Measurements from ENCODE around the gene DST. TPM values are rescaled to one million over a fixed set of nuclear protein-coding genes. Genes with fewer than 3 reads are reported as not detected.
"Not testable (repeated sequence)": the region's sequence is repeated elsewhere in the genome, so short reads cannot be mapped to it uniquely, and the experiment has no call there.

The DST gene
- polyA plus RNA-seq, 2 donors: 57.2 to 59.3 TPM

DNA sequence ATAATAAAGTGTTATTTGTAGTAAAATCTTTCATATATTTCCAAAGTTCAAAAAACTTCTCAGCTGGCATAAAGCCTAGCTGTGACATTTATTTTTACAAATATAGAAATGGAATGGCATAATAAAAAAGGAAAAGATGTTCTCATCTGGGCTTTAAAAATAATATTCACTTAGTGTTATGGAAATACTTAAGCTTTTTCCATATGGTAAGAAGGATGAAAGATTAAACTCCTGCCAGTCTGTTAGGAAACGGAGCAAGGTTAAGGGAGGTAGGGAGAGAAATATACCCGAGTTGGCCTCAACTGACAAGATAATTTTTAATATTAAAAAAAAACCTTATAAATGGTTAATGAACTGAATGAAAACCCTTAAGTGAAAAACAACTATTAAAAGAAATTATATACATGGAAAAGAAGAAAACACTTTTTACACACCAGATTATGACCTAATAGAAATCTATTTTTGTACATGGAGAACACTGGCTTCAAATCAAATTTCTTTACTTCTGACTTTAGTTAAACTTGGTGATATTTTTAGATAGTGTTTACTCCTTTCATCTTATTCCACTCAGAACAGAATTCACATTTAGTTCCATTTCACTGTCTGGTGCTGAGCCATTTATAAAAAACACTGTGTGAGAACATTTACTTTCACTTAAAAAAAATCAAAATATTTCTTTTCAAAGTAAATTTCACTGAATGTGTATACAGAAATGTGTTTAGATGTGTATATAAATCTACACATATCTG, 137.0 kb downstream of the DST start:
- 31 to 54% methylated on average over 2 of the region's 2 CpGs for WGBS, 2 donors

DNA sequence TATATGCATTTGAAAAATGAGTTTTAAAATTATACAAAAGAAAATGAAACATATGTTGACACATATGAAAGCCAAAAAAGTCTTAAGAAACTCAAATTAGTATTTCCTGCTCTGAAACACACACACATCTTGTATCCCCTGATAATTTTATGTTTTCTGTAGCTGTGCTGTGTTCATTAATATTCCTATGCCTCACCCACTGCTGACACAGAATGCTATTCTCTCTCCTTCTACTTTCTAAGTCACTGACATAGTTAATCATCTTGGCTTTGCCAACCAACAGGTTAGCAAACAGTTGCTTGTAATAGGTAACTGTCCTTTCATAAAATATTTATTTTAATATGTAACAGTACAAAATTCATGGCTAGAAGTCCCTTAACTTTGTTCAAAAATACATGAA, 140.7 kb downstream of the DST start:
- Histone ChIP-seq H3K4me1 (ENCODE audit: control insufficient read depth in 2 of 2, insufficient read depth in 2 of 2, low read length in 1 of 2) (no peaks in the 10 kb centered on the region), H3K9me3 (ENCODE audit: control insufficient read depth in 2 of 2, insufficient read depth in 1 of 2, low read depth in 1 of 2, low read length in 1 of 2) (no peaks in the 10 kb centered on the region), H3K4me3 (ENCODE audit: low read depth in 1 of 2, low read length in 2 of 2) (no peak overlapping the region), H3K27ac (ENCODE audit: low read depth in 2 of 2, low read length in 1 of 2) (no peak overlapping the region), H3K36me3 (ENCODE audit: control insufficient read depth in 2 of 2, insufficient read depth in 2 of 2, low read length in 1 of 2) (no peaks in the 10 kb centered on the region), H3K27me3 (ENCODE audit: control insufficient read depth in 1 of 2, insufficient read depth in 2 of 2, low read length in 2 of 2) (no peaks in the 10 kb centered on the region)

More for the DNA sequence above, 137.0 kb downstream of the DST start:
- H3K9me3 ChIP-seq (ENCODE audit: control insufficient read depth in 2 of 2, insufficient read depth in 1 of 2, low read depth in 1 of 2, low read length in 1 of 2): no peaks in the 10 kb centered on the region
- no peaks in the 10 kb centered on the region for H3K36me3 ChIP-seq (ENCODE audit: control insufficient read depth in 2 of 2, insufficient read depth in 2 of 2, low read length in 1 of 2)
- H3K4me3 ChIP-seq (ENCODE audit: low read depth in 1 of 2, low read length in 2 of 2): no peak overlapping the region
- H3K4me1 ChIP-seq (ENCODE audit: control insufficient read depth in 2 of 2, insufficient read depth in 2 of 2, low read length in 1 of 2): no peaks in the 10 kb centered on the region
- no peak overlapping the region for H3K27ac ChIP-seq (ENCODE audit: low read depth in 2 of 2, low read length in 1 of 2)
- H3K27me3 ChIP-seq (ENCODE audit: control insufficient read depth in 1 of 2, insufficient read depth in 2 of 2, low read length in 2 of 2): no peaks in the 10 kb centered on the region

DNA sequence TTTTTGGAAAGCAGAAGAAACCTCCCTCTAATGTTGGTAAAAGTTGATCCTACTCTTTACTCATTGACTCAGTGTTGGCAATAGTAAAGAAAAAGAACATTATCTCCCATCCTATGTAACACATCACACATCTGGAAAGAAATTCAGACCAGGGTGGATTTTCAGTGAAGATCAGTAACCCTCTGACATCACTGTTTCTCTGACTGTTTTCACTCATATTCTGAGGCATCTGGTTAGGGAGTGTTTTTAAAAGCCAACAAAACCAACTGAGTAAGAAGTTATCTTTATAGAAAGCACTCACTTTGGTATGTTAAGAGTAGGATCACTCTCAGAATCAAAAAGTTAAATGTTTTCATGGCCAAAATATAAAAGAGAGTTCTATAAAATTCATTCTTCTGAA, 143.6 kb downstream of the DST start:
- no peaks in the 10 kb centered on the region for H3K9me3 ChIP-seq (ENCODE audit: control insufficient read depth in 2 of 2, insufficient read depth in 1 of 2, low read depth in 1 of 2, low read length in 1 of 2)
- no peaks in the 10 kb centered on the region for H3K36me3 ChIP-seq (ENCODE audit: control insufficient read depth in 2 of 2, insufficient read depth in 2 of 2, low read length in 1 of 2)
- no peak overlapping the region for H3K27ac ChIP-seq (ENCODE audit: low read depth in 2 of 2, low read length in 1 of 2)
- H3K4me1 ChIP-seq (ENCODE audit: control insufficient read depth in 2 of 2, insufficient read depth in 2 of 2, low read length in 1 of 2): no peaks in the 10 kb centered on the region
- no peak overlapping the region for H3K4me3 ChIP-seq (ENCODE audit: low read depth in 1 of 2, low read length in 2 of 2)
- H3K27me3 ChIP-seq (ENCODE audit: control insufficient read depth in 1 of 2, insufficient read depth in 2 of 2, low read length in 2 of 2): no peaks in the 10 kb centered on the region

DNA sequence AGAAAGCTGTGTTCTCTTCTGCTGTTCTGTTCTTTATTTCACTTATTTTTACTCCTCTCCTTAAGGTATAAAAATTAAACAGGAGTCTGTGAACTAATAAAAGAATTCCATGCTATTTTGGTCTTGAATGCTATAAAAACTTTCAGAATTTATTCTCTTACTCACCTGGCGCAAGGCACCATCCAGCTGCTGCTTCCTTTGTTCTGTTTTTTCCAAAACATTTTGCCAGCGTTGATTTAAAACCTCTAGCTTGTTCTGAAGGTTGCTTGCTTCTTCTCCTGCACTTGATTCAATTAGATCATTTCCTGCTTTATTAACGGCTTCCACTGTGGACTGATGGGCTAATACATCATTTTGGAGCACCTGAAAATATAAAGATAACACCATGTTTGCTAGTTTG, 145.0 kb downstream of the DST start:
- no peaks in the 10 kb centered on the region for H3K4me1 ChIP-seq (ENCODE audit: control insufficient read depth in 2 of 2, insufficient read depth in 2 of 2, low read length in 1 of 2)
- no peaks in the 10 kb centered on the region for H3K27me3 ChIP-seq (ENCODE audit: control insufficient read depth in 1 of 2, insufficient read depth in 2 of 2, low read length in 2 of 2)
- no peaks in the 10 kb centered on the region for H3K36me3 ChIP-seq (ENCODE audit: control insufficient read depth in 2 of 2, insufficient read depth in 2 of 2, low read length in 1 of 2)
- H3K9me3 ChIP-seq (ENCODE audit: control insufficient read depth in 2 of 2, insufficient read depth in 1 of 2, low read depth in 1 of 2, low read length in 1 of 2): no peaks in the 10 kb centered on the region
- H3K27ac ChIP-seq (ENCODE audit: low read depth in 2 of 2, low read length in 1 of 2): no peak overlapping the region
- no peak overlapping the region for H3K4me3 ChIP-seq (ENCODE audit: low read depth in 1 of 2, low read length in 2 of 2)
- 62 to 64% methylated on average over 3 of the region's 3 CpGs for WGBS, 2 donors

DNA sequence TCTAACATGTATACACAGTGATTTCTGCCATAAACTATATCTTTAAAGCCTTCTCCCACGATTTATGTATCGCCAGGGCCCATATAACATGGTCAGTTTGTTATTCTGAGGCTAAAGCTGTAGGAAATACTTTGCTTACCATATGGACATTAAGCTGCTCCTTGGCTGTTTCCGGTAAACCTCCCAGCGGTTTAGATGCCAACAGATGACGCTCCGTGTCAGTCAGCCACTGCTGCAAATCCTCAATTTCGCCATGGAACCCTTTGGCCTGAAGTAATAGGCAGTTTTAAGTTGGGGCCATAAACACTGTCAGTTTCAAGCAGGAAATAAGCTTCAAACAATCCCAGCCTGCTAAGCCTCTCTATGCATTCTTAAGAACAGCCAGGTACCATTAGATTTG, 145.4 kb downstream of the DST start:
- WGBS, 2 donors: 88 to 92% methylated on average over 7 of the region's 7 CpGs
- no peaks in the 10 kb centered on the region for H3K36me3 ChIP-seq (ENCODE audit: control insufficient read depth in 2 of 2, insufficient read depth in 2 of 2, low read length in 1 of 2)
- H3K27me3 ChIP-seq (ENCODE audit: control insufficient read depth in 1 of 2, insufficient read depth in 2 of 2, low read length in 2 of 2): no peaks in the 10 kb centered on the region

DNA sequence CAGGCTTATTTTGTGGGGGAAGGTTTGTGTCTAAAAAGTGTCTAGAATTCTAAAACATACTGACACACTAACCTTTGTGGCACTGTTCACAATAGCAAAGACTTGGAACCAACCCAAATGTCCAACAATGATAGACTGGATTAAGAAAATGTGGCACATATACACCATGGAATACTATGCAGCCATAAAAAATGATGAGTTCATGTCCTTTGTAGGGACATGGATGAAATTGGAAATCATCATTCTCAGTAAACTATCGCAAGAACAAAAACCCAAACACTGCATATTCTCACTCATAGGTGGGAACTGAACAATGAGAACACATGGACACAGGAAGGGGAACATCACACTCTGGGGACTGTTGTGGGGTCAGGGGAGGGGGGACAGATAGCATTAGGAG, 146.0 kb downstream of the DST start:
- not testable (repeated sequence) for H3K4me1 ChIP-seq (ENCODE audit: control insufficient read depth in 2 of 2, insufficient read depth in 2 of 2, low read length in 1 of 2); H3K4me3 ChIP-seq (ENCODE audit: low read depth in 1 of 2, low read length in 2 of 2); H3K36me3 ChIP-seq (ENCODE audit: control insufficient read depth in 2 of 2, insufficient read depth in 2 of 2, low read length in 1 of 2); H3K27ac ChIP-seq (ENCODE audit: low read depth in 2 of 2, low read length in 1 of 2); H3K9me3 ChIP-seq (ENCODE audit: control insufficient read depth in 2 of 2, insufficient read depth in 1 of 2, low read depth in 1 of 2, low read length in 1 of 2); H3K27me3 ChIP-seq (ENCODE audit: control insufficient read depth in 1 of 2, insufficient read depth in 2 of 2, low read length in 2 of 2)
- 100% methylated on average over 1 of the region's 1 CpG for WGBS, 2 donors

More for the DNA sequence above, 145.4 kb downstream of the DST start:
- Histone ChIP-seq H3K4me1 (ENCODE audit: control insufficient read depth in 2 of 2, insufficient read depth in 2 of 2, low read length in 1 of 2) (no peaks in the 10 kb centered on the region), H3K4me3 (ENCODE audit: low read depth in 1 of 2, low read length in 2 of 2) (no peak overlapping the region), H3K9me3 (ENCODE audit: control insufficient read depth in 2 of 2, insufficient read depth in 1 of 2, low read depth in 1 of 2, low read length in 1 of 2) (no peaks in the 10 kb centered on the region), H3K27ac (ENCODE audit: low read depth in 2 of 2, low read length in 1 of 2) (no peak overlapping the region)

DNA sequence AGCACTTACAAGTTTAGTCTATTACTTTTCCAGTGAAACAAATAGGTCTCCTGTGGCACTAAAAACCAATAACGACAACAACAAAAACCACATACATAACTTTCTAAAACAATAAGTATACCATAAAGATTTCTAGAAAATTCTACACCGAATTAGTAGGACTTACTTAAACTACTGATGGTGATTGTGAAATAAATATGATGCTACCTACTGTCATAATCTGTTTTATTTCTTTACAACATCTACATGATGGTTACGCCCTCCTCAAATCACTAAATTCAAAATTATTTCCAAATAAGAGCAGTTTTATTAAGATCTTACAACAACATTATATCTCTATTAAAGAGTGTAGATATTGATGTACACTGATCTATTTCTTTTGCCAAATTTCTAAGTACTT, 147.0 kb downstream of the DST start:
- Histone ChIP-seq H3K4me3 (ENCODE audit: low read depth in 1 of 2, low read length in 2 of 2) (no peak overlapping the region), H3K27me3 (ENCODE audit: control insufficient read depth in 1 of 2, insufficient read depth in 2 of 2, low read length in 2 of 2) (no peaks in the 10 kb centered on the region), H3K9me3 (ENCODE audit: control insufficient read depth in 2 of 2, insufficient read depth in 1 of 2, low read depth in 1 of 2, low read length in 1 of 2) (no peaks in the 10 kb centered on the region), H3K4me1 (ENCODE audit: control insufficient read depth in 2 of 2, insufficient read depth in 2 of 2, low read length in 1 of 2) (no peaks in the 10 kb centered on the region), H3K36me3 (ENCODE audit: control insufficient read depth in 2 of 2, insufficient read depth in 2 of 2, low read length in 1 of 2) (peaks cover 0 to 4% of the 10 kb centered on the region in 2 donors), H3K27ac (ENCODE audit: low read depth in 2 of 2, low read length in 1 of 2) (no peak overlapping the region)
- 84 to 88% methylated on average over 3 of the region's 3 CpGs for WGBS, 2 donors

DNA sequence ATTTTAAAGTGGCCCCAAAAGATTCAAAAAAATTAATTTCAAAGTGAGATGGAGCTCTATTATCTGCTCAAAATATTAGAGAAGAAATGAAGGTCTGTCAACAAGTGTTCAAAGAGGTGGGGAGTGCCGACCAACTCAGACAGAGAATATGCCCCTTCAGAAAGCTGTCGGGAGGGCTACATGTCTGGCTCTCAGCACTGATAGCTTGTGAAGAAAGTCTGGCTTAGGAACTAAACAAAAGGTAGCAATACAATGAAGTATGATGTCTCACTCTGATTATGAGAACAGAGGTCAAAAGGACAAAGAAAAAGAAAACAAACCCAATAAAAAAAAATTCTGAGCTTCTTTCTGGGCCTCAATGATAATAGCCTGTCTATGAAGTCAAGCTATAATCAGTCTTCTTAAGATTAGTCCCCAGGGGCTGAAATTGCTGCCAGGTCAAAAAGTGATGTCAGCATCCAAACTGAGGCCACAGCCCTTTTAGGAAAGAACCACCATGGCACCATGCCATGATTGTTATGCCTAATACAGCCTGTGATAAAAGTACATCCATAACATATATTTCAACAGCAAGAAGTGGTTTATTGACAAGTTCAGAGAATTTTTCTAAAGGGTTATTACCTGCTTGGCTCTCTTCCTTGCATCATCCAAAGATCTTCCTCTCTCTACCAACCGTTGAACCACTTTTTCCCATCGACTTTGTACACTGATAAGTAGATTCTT, 150.9 kb downstream of the DST start:
- H3K4me3 ChIP-seq (ENCODE audit: low read depth in 1 of 2, low read length in 2 of 2): no peak overlapping the region
- H3K27me3 ChIP-seq (ENCODE audit: control insufficient read depth in 1 of 2, insufficient read depth in 2 of 2, low read length in 2 of 2): no peaks in the 10 kb centered on the region
- H3K36me3 ChIP-seq (ENCODE audit: control insufficient read depth in 2 of 2, insufficient read depth in 2 of 2, low read length in 1 of 2): peaks cover 0 to 4% of the 10 kb centered on the region in 2 donors
- peak overlapping the region in 1 of 2 donors; percentile 7 for H3K27ac ChIP-seq (ENCODE audit: low read depth in 2 of 2, low read length in 1 of 2)
- no peaks in the 10 kb centered on the region for H3K9me3 ChIP-seq (ENCODE audit: control insufficient read depth in 2 of 2, insufficient read depth in 1 of 2, low read depth in 1 of 2, low read length in 1 of 2)
- WGBS, 2 donors: 76 to 78% methylated on average over 4 of the region's 4 CpGs
- no peaks in the 10 kb centered on the region for H3K4me1 ChIP-seq (ENCODE audit: control insufficient read depth in 2 of 2, insufficient read depth in 2 of 2, low read length in 1 of 2)

DNA sequence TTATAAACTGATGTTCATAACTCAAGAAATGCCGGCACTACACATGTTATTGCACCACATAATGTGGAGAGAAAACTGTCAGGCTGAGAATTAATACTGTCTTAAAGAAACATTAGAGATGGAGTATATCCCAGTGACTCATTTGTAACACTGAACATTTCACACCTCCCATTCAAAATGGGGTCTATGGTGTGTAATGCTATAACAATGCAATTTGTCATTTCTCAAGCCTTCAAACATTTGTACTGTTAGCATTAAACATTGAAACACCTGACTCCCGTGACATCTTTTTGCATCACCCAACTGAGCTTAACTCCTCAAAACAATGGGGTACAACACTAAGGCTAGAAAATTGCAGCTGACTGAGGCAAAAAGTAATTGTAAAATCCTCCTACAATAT, 151.7 kb downstream of the DST start:
- peaks cover 0 to 4% of the 10 kb centered on the region in 2 donors for H3K36me3 ChIP-seq (ENCODE audit: control insufficient read depth in 2 of 2, insufficient read depth in 2 of 2, low read length in 1 of 2)
- WGBS, 2 donors: 69 to 77% methylated on average over 2 of the region's 2 CpGs

DNA sequence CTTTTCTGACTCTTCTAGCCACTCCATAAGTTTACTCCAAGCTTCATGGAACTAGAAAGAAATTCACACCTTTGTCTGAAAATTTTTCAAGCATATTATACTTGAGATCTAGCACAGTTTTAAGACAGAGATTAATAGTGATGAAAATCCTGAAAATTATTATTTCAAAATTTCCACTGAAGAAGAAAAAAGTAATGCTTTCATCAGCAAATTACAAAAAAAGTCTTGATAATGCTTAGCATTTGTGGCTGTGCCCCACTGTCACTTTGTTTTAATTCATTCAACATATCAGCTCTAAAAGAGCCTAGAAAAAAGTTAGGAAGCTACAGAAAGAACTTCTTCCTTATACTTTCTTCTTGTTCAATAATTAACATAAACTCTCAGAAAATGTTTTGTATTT, 153.1 kb downstream of the DST start:
- peaks cover 0 to 4% of the 10 kb centered on the region in 2 donors for H3K36me3 ChIP-seq (ENCODE audit: control insufficient read depth in 2 of 2, insufficient read depth in 2 of 2, low read length in 1 of 2)
- H3K4me3 ChIP-seq (ENCODE audit: low read depth in 1 of 2, low read length in 2 of 2): no peak overlapping the region
- H3K4me1 ChIP-seq (ENCODE audit: control insufficient read depth in 2 of 2, insufficient read depth in 2 of 2, low read length in 1 of 2): no peaks in the 10 kb centered on the region
- H3K27me3 ChIP-seq (ENCODE audit: control insufficient read depth in 1 of 2, insufficient read depth in 2 of 2, low read length in 2 of 2): no peaks in the 10 kb centered on the region
- no peaks in the 10 kb centered on the region for H3K9me3 ChIP-seq (ENCODE audit: control insufficient read depth in 2 of 2, insufficient read depth in 1 of 2, low read depth in 1 of 2, low read length in 1 of 2)
- H3K27ac ChIP-seq (ENCODE audit: low read depth in 2 of 2, low read length in 1 of 2): no peak overlapping the region

More for the DNA sequence above, 151.7 kb downstream of the DST start:
- H3K9me3 ChIP-seq (ENCODE audit: control insufficient read depth in 2 of 2, insufficient read depth in 1 of 2, low read depth in 1 of 2, low read length in 1 of 2): no peaks in the 10 kb centered on the region
- no peak overlapping the region for H3K4me3 ChIP-seq (ENCODE audit: low read depth in 1 of 2, low read length in 2 of 2)
- H3K27me3 ChIP-seq (ENCODE audit: control insufficient read depth in 1 of 2, insufficient read depth in 2 of 2, low read length in 2 of 2): no peaks in the 10 kb centered on the region
- H3K4me1 ChIP-seq (ENCODE audit: control insufficient read depth in 2 of 2, insufficient read depth in 2 of 2, low read length in 1 of 2): no peaks in the 10 kb centered on the region
- no peak overlapping the region for H3K27ac ChIP-seq (ENCODE audit: low read depth in 2 of 2, low read length in 1 of 2)

Measured in esophagus (tissue), 2 donors.